IPS-15b (cell line): ENCODE measurements around the gene PLAAT2.

Experiments
- H3K27me3 ChIP-seq: one replicate; pipeline ENCODE4 v1.6.1; 2013; ENCODE audit warnings: low read length; ENCODE audit not compliant: control insufficient read depth, insufficient read depth
- H3K36me3 ChIP-seq: one replicate; pipeline ENCODE4 v1.6.1; 2013; ENCODE audit warnings: low read length; ENCODE audit not compliant: control insufficient read depth, insufficient read depth
- H3K4me1 ChIP-seq: one replicate; pipeline ENCODE4 v1.6.1; 2013; ENCODE audit warnings: mild to moderate bottlenecking, low read length; ENCODE audit not compliant: control insufficient read depth, insufficient read depth
- H3K4me3 ChIP-seq: one replicate; pipeline ENCODE4 v1.5.1; 2013; ENCODE audit warnings: low read depth, low read length
- H3K9ac ChIP-seq: one replicate; pipeline ENCODE4 v1.6.1; 2013; ENCODE audit warnings: low read depth, mild to moderate bottlenecking, low read length
- H3K9me3 ChIP-seq: one replicate; pipeline ENCODE4 v1.6.1; 2013; ENCODE audit warnings: mild to moderate bottlenecking, low read length; ENCODE audit not compliant: control insufficient read depth, insufficient read depth

PLAAT2 gene

DNA sequence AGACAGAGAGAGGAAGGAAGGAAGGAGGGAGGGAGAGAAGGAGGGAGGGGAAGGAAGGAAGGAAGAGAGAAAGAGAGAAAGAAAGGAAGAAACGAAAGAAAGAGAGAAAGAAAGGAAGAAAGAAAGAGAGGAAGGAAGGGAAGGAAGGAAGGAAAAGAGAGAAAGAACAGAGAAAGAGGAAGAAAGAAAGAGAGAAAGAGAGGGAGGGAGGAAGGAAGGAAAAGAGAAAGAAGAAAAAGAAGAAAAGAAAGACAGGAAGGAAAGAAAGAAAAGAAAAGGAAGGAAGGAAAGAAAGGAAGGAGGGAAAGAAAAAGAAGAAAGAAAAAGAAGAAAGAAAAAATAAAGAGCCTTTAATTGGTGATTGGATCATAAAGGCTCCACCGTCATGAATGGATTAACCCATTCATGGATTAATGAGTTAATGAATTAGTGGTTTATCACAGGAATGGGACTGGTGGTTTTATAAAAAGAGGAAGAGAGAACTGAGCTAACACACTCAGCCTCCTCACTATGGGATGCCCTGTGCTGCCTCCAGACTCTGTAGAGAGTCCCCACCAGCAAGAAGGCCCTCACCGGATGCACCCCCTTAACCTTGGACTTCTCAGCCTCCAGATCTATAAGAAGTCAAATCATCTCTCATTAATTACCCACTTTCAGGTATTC is 9.0 kb upstream of the PLAAT2 start:
- H3K9ac ChIP-seq = no peak overlapping the region
- no peaks in the 10 kb centered on the region for H3K27me3 ChIP-seq
- H3K36me3 ChIP-seq = peaks cover 8% of the 10 kb centered on the region
- no peak overlapping the region for H3K4me3 ChIP-seq
- H3K4me1 ChIP-seq = peaks cover 7% of the 10 kb centered on the region
- H3K9me3 ChIP-seq = no peaks in the 10 kb centered on the region

- Histone ChIP-seq H3K4me3 (no peak overlapping the region), H3K4me1 (peaks cover 13% of the 10 kb centered on the region), H3K36me3 (peaks cover 8% of the 10 kb centered on the region), H3K27me3 (no peaks in the 10 kb centered on the region), H3K9me3 (no peaks in the 10 kb centered on the region), H3K9ac (no peak overlapping the region)
Measured at GRCh38 chr11:63569570-63569969, 6.4 kb upstream of the PLAAT2 start.

DNA sequence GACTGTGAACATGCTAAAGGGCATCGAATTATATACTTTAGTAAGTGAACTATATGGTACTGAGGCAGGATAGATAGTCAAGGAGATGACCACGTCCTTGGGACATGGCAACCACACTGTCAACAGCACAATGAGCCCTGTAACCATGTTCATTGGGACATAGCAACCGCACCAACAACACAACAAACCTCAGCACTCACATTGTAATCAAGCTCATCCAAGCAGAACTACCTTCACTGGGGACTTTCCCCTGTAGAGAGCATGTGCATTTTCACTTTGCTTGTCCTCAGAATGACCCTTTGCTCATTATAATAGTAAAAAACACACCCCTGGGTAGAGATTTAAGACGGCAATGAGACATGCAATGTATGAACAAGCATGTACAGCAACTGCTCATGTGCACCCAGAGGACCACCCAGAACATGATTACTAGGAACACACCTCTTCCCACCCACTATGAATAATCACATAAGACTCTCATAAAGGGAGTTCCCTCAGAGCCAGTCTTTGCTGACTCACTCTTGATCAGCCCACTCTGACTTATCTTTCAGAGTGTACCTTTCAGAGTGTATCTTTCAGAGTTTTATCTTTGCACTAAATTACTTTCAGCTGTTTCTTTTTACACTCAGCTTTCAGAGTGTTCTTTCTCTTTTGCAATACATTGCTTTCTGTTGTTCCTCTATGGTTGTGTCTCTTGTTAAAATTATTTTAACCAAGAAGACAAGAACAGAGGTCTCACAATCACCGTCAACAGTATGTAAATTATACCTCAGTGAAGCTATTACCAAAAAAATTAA is 4.1 kb upstream of the PLAAT2 start:
- Histone ChIP-seq H3K4me3 (no peak overlapping the region), H3K36me3 (no peaks in the 10 kb centered on the region), H3K27me3 (no peaks in the 10 kb centered on the region), H3K4me1 (peaks cover 13% of the 10 kb centered on the region), H3K9me3 (no peaks in the 10 kb centered on the region), H3K9ac (no peak overlapping the region)

DNA sequence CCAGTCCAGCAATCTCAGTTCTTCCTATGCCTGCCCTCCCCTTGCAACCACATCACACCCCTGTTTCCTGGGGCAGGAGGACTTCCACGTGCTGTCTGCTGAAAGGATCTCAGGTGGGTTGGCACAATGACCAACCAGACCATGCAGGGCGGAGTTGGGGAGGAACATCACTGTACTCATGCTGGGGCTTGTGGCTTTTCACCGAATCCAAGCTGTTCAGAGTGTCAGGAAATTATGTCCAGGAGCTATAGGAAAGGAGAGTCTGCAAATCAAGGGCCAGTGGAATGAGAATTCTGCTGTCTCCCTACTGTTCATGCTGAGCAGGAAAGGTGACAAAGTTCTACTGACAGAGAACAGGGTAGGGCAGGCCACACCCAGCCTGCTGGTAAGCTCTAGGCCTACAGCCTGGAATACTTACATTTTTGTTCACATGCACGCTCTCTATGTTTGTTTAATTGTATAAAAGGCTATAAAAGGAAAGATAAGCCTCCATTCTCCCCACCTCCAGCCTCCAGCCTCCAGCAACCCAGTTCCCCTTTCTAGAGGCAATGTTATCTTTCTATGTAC is 1.7 kb upstream of the PLAAT2 start:
- H3K27me3 ChIP-seq = no peaks in the 10 kb centered on the region
- H3K9me3 ChIP-seq = no peaks in the 10 kb centered on the region
- H3K4me1 ChIP-seq = peaks cover 13% of the 10 kb centered on the region
- H3K4me3 ChIP-seq = no peak overlapping the region
- no peaks in the 10 kb centered on the region for H3K36me3 ChIP-seq
- no peak overlapping the region for H3K9ac ChIP-seq

- no peaks in the 10 kb centered on the region for H3K36me3 ChIP-seq
- H3K9ac ChIP-seq = no peak overlapping the region
- no peaks in the 10 kb centered on the region for H3K27me3 ChIP-seq
- no peak overlapping the region for H3K4me3 ChIP-seq
- H3K9me3 ChIP-seq = no peaks in the 10 kb centered on the region
- H3K4me1 ChIP-seq = peaks cover 13% of the 10 kb centered on the region
Measured at GRCh38 chr11:63564056-63564774, 1.0 kb upstream of the PLAAT2 start.

- H3K4me1 ChIP-seq = no peaks in the 10 kb centered on the region
- H3K9ac ChIP-seq = no peak overlapping the region
- H3K27me3 ChIP-seq = no peaks in the 10 kb centered on the region
- H3K36me3 ChIP-seq = no peaks in the 10 kb centered on the region
- H3K4me3 ChIP-seq = no peak overlapping the region
- H3K9me3 ChIP-seq = no peaks in the 10 kb centered on the region
Measured at GRCh38 chr11:63560506-63561180, 2.5 kb downstream of the PLAAT2 start.

DNA sequence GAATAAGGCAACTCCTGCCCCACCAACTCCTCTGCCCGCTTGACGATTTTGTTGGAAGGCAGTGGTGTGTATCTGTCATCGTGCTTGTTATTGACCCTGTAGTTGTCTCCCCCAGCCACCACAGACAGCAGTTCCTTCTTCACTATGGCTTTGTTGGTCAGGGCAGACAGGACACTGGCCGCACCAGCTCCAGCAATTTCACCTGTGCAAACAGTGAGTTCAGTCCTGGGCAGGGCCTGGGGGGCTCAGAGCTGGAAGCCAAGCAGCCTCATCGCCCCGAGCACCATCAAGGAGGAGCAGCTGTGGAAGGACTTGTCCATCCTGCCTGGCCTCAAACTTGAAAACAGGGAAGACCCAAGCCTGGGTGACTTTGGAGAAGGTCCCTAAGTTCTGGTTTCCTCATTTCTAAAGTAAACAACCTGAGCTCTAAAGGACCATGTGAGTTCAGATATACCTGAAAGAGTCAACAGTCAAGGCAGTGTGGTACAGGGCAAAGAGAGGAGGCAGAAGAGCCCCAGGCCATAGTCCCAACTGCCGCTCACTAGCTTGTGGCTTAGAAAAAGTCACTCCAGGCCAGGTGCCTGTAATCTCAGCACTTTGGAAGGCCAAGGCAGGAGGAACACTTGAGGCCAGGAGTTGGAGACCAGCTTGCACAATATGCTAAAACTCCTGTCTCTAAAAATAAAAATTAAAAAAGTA is 4.6 kb downstream of the PLAAT2 start:
- H3K27me3 ChIP-seq = no peaks in the 10 kb centered on the region
- H3K4me3 ChIP-seq = no peak overlapping the region
- no peaks in the 10 kb centered on the region for H3K9me3 ChIP-seq
- H3K9ac ChIP-seq = no peak overlapping the region
- H3K36me3 ChIP-seq = no peaks in the 10 kb centered on the region
- peaks cover 4% of the 10 kb centered on the region for H3K4me1 ChIP-seq

- H3K9ac ChIP-seq = no peak overlapping the region
- no peaks in the 10 kb centered on the region for H3K27me3 ChIP-seq
- no peak overlapping the region for H3K4me3 ChIP-seq
- H3K4me1 ChIP-seq = peaks cover 4% of the 10 kb centered on the region
- H3K36me3 ChIP-seq = no peaks in the 10 kb centered on the region
- no peaks in the 10 kb centered on the region for H3K9me3 ChIP-seq
Measured at GRCh38 chr11:63557570-63557969, 5.6 kb downstream of the PLAAT2 start.

GRCh38 chr11:63556404-63557013 is 6.7 kb downstream of the PLAAT2 start:
- H3K9ac ChIP-seq = no peak overlapping the region
- H3K27me3 ChIP-seq = no peaks in the 10 kb centered on the region
- H3K4me3 ChIP-seq = no peak overlapping the region
- no peaks in the 10 kb centered on the region for H3K36me3 ChIP-seq
- H3K9me3 ChIP-seq = no peaks in the 10 kb centered on the region
- H3K4me1 ChIP-seq = peaks cover 4% of the 10 kb centered on the region

- Histone ChIP-seq H3K9me3 (no peaks in the 10 kb centered on the region), H3K4me3 (no peak overlapping the region), H3K27me3 (no peaks in the 10 kb centered on the region), H3K4me1 (peaks cover 4% of the 10 kb centered on the region), H3K9ac (no peak overlapping the region), H3K36me3 (no peaks in the 10 kb centered on the region)
Measured at GRCh38 chr11:63554877-63555223, 8.3 kb downstream of the PLAAT2 start.
